ENCODE results near the gene PTPRD. TPM values are rescaled to one million over a fixed set of nuclear protein-coding genes. Genes with fewer than 3 reads are reported as not detected.

Gene PTPRD
- total RNA-seq, 1 donor from 2014 or later, result 532 TPM

GRCh38 chr9:9552665-9553064 lies 1060.1 kb downstream of the PTPRD start:
- DNase-seq, result no peak
- peaks cover 2% of the 10 kb centered on the region for H3K9me3 Mint-ChIP-seq (ENCODE audit: unreplicated experiment)
- no peak overlapping the region for H3K27ac Mint-ChIP-seq (ENCODE audit: unreplicated experiment)
- H3K27me3 Mint-ChIP-seq (ENCODE audit: unreplicated experiment), result no peaks in the 10 kb centered on the region
- H3K36me3 Mint-ChIP-seq (ENCODE audit: unreplicated experiment), result no peaks in the 10 kb centered on the region
- H3K4me1 Mint-ChIP-seq (ENCODE audit: low read depth, unreplicated experiment), result peaks cover 11% of the 10 kb centered on the region
- no peak for TF ChIP-seq CTCF (IDR thresholded peaks at IDR 0.05; ENCODE audit: partially characterized antibody, unreplicated experiment)
- no peak overlapping the region for H3K4me3 Mint-ChIP-seq (ENCODE audit: unreplicated experiment)

GRCh38 chr9:9538766-9539165 lies 1074.0 kb downstream of the PTPRD start:
- TF ChIP-seq CTCF (IDR thresholded peaks at IDR 0.05; ENCODE audit: partially characterized antibody, unreplicated experiment), result no peak
- H3K36me3 Mint-ChIP-seq (ENCODE audit: unreplicated experiment), result no peaks in the 10 kb centered on the region
- no peaks in the 10 kb centered on the region for H3K27me3 Mint-ChIP-seq (ENCODE audit: unreplicated experiment)
- H3K9me3 Mint-ChIP-seq (ENCODE audit: unreplicated experiment), result no peaks in the 10 kb centered on the region
- H3K4me1 Mint-ChIP-seq (ENCODE audit: low read depth, unreplicated experiment), result peaks cover 4% of the 10 kb centered on the region
- no peak overlapping the region for H3K4me3 Mint-ChIP-seq (ENCODE audit: unreplicated experiment)
- H3K27ac Mint-ChIP-seq (ENCODE audit: unreplicated experiment), result no peak overlapping the region
- DNase-seq, result no peak

GRCh38 chr9:9538356-9538755 lies 1074.4 kb downstream of the PTPRD start:
- Mint-ChIP-seq H3K36me3 (ENCODE audit: unreplicated experiment) (no peaks in the 10 kb centered on the region), H3K9me3 (ENCODE audit: unreplicated experiment) (no peaks in the 10 kb centered on the region), H3K27me3 (ENCODE audit: unreplicated experiment) (no peaks in the 10 kb centered on the region), H3K4me3 (ENCODE audit: unreplicated experiment) (no peak overlapping the region), H3K4me1 (ENCODE audit: low read depth, unreplicated experiment) (peaks cover 4% of the 10 kb centered on the region), H3K27ac (ENCODE audit: unreplicated experiment) (no peak overlapping the region)
- DNase-seq, result no peak
- no peak for TF ChIP-seq CTCF (IDR thresholded peaks at IDR 0.05; ENCODE audit: partially characterized antibody, unreplicated experiment)

GRCh38 chr9:9536523-9536922 lies 1076.3 kb downstream of the PTPRD start:
- H3K4me3 Mint-ChIP-seq (ENCODE audit: unreplicated experiment), result no peak overlapping the region

More at GRCh38 chr9:9536523-9536922, 1076.3 kb downstream of the PTPRD start:
- H3K9me3 Mint-ChIP-seq (ENCODE audit: unreplicated experiment), result no peaks in the 10 kb centered on the region
- no peaks in the 10 kb centered on the region for H3K36me3 Mint-ChIP-seq (ENCODE audit: unreplicated experiment)
- H3K27me3 Mint-ChIP-seq (ENCODE audit: unreplicated experiment), result no peaks in the 10 kb centered on the region
- no peak for DNase-seq
- H3K4me1 Mint-ChIP-seq (ENCODE audit: low read depth, unreplicated experiment), result peaks cover 5% of the 10 kb centered on the region
- H3K27ac Mint-ChIP-seq (ENCODE audit: unreplicated experiment), result no peak overlapping the region
- TF ChIP-seq CTCF (IDR thresholded peaks at IDR 0.05; ENCODE audit: partially characterized antibody, unreplicated experiment), result no peak
